GM12864 (cell line): Measurements from ENCODE around the gene CADPS2.

Experiments
- DNase-seq: peaks from one replicate; pipeline ENCODE4 v3.0.0-alpha.2; 2011; ENCODE audit warnings: low read depth
- H3K4me3 ChIP-seq: 2 replicates; pipeline ENCODE4 v1.5.1; 2011; ENCODE audit warnings: mild to moderate bottlenecking, low read depth, low read length, control low read depth
- CTCF ChIP-seq: IDR thresholded peaks from 2 replicates; pipeline ENCODE4 v1.5.1; 2011; ENCODE audit warnings: low read depth, mild to moderate bottlenecking, moderate library complexity, low read length, control low read depth, inconsistent platforms; ENCODE audit errors: missing control alignments

The CADPS2 gene

GRCh38 chr7:122303531-122304318 lies 582.5 kb downstream of the CADPS2 start:
- H3K4me3 ChIP-seq: no peak overlapping the region
- DNase-seq: no peak
- TF ChIP-seq CTCF: no peak

- no peak overlapping the region for H3K4me3 ChIP-seq
- DNase-seq: no peak
- no peak for TF ChIP-seq CTCF
These were observed 583.3 kb downstream of the CADPS2 start for GRCh38 chr7:122302761-122303530.

- TF ChIP-seq CTCF: no peak
- no peak overlapping the region for H3K4me3 ChIP-seq
These were observed 584.2 kb downstream of the CADPS2 start for GRCh38 chr7:122301858-122302760.

DNA sequence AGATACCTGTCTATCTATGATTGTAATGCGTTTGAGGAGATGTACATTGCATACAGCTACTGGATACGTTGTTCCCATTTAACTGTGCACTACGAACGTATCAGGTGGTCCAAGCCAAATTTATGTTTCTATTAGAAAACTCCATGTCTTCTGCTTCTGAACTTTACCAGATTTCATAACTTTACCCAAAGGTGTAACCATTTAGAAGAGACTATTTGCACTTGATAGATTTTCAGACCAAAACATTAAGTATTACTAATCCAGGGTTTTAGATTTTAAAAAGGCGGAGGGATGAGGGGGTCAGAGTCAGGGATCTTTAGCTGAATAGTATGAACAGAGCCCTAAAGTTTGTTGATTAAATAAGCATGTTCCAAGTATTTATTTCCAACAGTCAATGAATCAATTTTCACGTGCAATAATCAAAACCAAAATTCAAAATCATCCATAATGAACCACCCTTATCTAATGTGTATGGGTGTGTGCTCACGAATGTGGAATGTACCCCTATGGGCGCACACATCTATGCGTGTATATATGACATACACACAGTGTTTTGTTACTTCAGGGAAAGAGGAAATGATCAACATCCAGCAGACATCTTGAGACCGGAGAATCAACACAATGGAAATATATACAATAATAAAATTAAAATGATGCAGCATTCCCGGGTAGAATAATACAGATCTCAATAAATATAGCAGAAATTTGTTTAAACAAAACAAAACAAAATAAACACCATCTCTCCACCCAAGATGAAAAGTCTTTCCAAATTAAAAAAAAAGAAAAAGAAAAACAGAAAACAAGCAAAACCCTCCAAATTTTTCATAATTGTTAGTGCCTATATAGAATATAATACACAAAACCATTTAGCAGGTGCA lies 585.1 kb downstream of the CADPS2 start:
- H3K4me3 ChIP-seq: no peak overlapping the region
- TF ChIP-seq CTCF: no peak
- DNase-seq: no peak

More at GRCh38 chr7:122301858-122302760, 584.2 kb downstream of the CADPS2 start:
- DNase-seq: no peak

DNA sequence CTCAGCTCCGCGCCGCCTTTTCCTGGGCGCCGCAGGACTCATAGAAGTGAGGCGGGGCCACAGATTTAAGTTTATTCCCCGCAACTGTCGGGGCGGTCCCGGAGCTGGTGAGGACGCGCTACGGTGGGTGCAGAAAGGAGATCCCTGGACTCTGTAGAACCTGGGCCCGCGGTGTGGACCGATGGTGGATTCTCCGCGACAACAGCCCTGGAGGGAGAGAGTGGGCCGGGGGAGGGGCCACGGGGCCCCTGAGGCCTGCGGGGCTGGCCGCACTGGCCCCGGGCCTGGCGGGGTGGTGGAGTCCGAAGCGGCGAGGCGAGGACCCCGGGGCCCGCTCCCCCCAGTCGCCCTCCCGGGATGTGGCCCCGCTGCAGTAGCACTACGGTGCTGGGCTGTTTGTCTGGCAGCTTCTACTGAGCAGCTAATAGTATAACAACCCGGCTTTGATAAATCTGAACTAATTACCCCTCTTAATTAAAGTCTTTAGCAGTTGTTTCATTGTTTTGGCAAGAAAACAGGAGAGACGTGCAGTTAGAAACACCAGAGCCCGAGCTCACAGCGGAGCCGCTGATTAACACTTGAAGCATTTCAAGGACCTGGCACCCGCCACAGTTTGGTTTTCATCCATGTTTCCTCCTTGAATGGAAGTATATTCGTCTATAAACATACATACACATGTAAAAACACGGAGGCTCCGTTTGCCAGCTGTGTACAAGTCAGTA lies 585.9 kb downstream of the CADPS2 start:
- no peak for DNase-seq
- TF ChIP-seq CTCF: no peak
- no peak overlapping the region for H3K4me3 ChIP-seq
